Myocyte (in vitro differentiated cells): ENCODE results near the gene TPPP3. TPM values are rescaled to one million over a fixed set of nuclear protein-coding genes. Genes with fewer than 3 reads are reported as not detected.

Source experiments
- DNase-seq: peaks from one replicate; pipeline ENCODE4 v3.0.0-alpha.2; 2012; ENCODE audit warnings: low read depth
- total RNA-seq: library from RNA; depleted of rRNA; stranded (reverse); fragments of >200 nt; gene quantifications from 2 replicates; pipeline ENCODE4 v1.2.3, GENCODE V29; 2014

TPPP3 gene
- total RNA-seq, 1 donor from 2014 or later, result 67.0 TPM

DNA sequence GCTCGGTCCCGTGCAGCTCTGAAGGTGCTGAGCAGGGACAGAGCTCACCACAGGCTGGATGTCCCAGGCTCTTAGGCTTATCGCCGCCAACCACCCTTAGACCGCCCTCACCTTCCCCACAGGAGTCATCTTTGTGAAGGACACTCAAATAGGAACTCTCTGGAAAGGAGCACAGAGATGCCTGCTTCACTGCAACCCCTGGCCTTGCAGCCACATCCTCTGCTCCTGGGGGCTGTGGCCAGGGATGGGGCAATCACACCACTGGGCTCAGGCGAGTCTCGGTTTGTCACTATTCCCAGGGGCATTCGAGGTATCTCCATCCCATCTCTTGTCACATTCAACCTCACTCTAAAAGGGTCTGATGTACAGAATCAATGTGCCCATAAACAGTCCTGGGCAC, 12.0 kb upstream of the TPPP3 start:
- DNase-seq, result no peak

GRCh38 chr16:67404740-67405226, 11.5 kb upstream of the TPPP3 start:
- no peak for DNase-seq

DNA sequence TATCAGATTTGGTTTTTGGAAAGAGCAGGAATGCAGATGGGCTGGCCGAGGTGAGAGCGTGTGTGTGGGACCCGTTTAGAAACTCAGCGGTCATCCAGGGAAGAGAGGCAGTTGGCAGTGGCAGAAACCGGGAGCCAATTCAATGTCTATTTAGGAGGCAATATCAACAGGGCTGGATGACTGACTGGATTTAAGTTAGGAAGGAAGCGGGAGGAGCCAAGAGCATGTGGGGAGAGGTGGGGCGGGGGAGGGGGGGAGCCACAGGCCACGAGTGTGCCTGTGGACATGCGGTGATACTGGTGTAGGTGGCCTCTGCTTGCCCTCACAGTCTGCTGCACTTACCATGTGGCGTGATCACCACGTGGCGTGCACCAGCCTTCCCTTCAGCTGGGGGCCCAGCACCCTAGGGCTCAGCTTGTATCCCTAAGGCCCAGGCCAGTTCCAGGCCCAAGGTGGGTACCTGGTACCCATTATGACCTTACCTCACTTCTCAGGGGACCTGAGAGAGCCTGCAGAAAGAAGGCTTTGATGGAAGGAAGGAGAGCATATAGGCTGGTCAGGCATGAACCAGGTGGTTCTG, 10.8 kb upstream of the TPPP3 start:
- no peak for DNase-seq

- DNase-seq, result no peak
These were observed 7.6 kb upstream of the TPPP3 start for GRCh38 chr16:67400901-67401300.

- DNase-seq, result peak; percentile 83
These were observed 6.7 kb upstream of the TPPP3 start for GRCh38 chr16:67399749-67400704.

DNA sequence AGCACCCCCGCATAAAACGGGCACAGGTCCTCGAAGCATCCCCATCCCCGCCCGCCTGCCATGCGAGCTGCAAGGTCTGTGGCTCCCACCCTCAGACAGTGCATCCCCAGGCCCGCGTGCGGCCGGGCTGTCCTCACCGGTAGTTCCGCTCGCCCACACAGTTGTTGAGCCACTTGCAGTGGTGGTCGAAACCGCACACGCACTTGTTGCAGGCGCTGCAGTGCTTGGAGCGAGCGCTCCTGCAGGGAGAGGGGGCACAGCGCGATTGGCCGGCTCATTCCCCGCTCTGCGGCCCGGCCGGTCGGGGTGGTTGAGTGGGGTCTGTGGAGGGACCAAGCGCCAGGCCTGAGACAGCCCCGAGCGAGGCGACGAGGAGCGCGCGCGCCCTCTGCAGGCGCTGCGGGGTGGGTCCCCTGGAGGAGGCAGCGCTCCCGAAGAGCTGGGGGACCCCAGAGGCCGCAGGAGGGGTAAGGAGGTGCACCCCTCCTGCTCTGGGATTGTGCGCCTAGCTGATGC, 6.0 kb upstream of the TPPP3 start:
- no peak for DNase-seq

- no peak for DNase-seq
These were observed 5.4 kb upstream of the TPPP3 start for GRCh38 chr16:67398546-67399217.

- no peak for DNase-seq
These were observed 4.7 kb upstream of the TPPP3 start for GRCh38 chr16:67397812-67398545.

DNA sequence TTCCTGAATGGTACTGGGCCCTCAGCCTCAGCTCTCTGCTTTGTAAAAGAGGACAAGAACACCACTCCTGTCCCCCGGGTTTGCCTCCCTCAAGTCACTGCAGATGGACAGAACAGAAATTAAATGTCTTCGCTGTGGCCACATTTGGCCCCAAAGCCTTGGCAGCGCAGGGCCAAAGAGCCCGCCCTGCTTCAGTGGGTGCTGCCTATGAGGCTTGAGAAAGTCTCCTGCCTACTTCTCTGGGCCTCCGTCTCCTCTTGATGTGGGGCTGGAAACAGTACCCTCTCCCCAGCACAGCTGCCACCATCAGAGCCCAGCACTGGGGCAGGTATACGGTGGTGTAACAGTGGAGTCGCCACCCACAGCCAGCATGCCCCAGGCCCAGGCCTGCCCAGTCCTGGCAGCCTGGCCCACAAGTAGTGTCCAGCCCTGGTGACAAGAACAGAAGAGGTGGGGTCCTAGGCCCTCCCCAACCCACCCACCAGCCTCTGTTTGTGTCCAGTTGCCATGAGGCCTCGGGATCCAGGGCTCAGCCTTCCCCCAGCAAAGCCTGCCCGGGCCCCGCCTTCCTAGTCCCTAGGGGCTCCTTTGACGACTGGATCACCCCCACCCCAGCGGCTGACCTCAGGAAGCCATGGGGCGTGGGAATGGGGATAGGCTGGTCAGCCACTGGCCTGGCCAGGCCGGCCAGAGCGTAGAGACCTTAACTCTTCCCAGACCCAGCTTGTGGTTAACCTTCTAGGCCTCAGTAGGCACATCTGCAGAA, 3.9 kb upstream of the TPPP3 start:
- peak; percentile 45 for DNase-seq

- DNase-seq, result peak; percentile 99
These were observed 3.1 kb upstream of the TPPP3 start for GRCh38 chr16:67396159-67397035.

DNA sequence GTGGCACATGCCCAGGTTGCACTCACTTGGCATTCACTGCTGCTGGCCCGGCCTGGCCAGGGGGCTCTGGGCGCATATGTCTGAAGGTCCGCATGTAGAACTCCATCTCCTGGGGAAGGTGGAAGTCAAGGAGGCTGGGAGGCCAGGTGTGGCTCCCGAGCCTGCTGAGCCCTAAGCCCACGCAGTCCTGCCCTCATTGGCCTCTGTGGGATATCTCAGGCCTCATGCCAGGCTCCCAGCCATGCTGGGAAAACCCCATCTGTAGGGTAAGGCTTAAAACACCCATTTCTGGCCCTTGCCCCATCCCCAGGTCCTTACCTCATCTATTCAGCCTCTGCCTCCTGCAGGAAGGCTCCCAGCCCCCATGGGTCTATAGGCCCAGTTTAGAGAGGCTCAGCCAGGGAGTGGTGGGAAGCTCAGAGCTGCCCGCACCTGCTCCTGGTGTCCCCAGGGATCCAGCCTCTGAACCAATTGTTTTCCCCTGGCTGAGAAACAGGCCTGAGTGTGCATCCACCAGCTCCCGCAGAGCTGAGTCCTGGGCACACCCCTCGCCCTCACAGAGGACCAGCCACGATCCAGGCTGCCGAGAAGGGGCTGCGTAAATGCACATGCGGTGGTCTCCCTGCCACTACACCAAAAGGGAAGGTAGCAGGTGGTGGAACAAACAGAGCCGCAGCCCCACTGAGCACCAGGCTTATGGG, 2.3 kb upstream of the TPPP3 start:
- DNase-seq, result peak; percentile 94

GRCh38 chr16:67395105-67395457, 1.8 kb upstream of the TPPP3 start:
- no peak for DNase-seq

GRCh38 chr16:67394155-67395104, 1.1 kb upstream of the TPPP3 start:
- no peak for DNase-seq

- DNase-seq, result no peak
These were observed 473 bp upstream of the TPPP3 start for GRCh38 chr16:67393788-67394154.

GRCh38 chr16:67392301-67393059, 818 bp downstream of the TPPP3 start:
- DNase-seq, result no peak

DNA sequence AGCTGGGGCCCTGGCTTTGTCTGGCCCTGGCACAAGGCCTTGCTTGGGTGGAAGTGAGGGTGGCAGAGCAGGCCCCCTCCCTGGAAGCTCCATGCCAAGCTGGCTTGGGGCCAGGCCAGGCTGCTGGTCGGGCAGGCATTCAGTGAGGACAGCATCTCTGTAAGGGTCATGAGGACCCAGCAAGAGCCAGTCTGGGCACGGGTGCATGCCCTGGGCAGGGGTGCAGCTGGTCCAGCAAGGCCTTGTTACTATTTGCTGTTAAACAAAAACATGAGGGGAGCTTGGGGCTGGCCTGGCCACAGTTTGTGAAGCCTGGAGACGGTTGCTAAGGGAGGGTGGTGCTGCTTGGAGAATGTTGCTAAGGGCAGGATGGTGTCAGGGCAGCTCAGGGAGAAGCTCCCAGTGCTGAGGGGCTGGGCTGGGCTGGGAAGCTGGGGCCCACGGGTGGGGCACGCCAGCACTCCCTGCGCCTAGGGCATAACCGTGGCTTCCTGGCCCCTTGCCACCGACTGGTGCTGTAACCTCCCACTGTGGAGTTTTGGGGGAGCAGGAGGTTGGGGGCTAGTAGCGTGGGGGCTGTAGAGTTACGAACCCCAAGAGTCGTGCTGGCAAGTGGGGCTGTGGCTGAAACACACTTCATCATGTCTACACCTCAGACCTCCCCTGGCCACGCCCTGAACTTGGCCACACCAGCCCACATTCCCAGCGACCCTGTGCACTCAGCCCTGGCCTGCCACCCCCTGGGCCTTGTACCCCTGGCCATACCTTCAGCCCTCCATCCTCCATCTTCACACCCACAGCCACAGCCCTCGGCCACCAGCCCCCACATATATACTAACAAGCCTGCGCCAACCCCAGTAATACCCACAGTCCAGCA, 1.6 kb downstream of the TPPP3 start:
- peak; percentile 65 for DNase-seq
